Stomach (tissue), 9 donors: ENCODE measurements around the gene BICDL1. TPM values are rescaled to one million over a fixed set of nuclear protein-coding genes. Genes with fewer than 3 reads are reported as not detected.

Source experiments
- DNase-seq, 2 donors: peaks; one replicate each; pipeline versions ENCODE4 v3.0.0 to v3.0.0-alpha.2; 2013 to 2019
- H3K27ac ChIP-seq, 5 donors: fragments of 200-600 bp in 4 of 5; sonication (generic) in 4 of 5; one replicate each; pipeline ENCODE4 v1.5.1; 2013 to 2019; ENCODE audit warnings: mild to moderate bottlenecking in 1 of 5, moderate library complexity in 1 of 5
- H3K27me3 ChIP-seq, 3 donors: fragments of 200-600 bp; sonication (generic); one replicate each; pipeline ENCODE4 v1.5.1; 2017 to 2019; ENCODE audit warnings: mixed run types in 1 of 3
- H3K36me3 ChIP-seq, 4 donors: fragments of 200-600 bp; sonication (generic); 1 replicate in 3 of 4; 2 replicates in 1 of 4; pipeline ENCODE4 v1.5.1; 2016 to 2019
- H3K4me1 ChIP-seq, 4 donors: fragments of 200-600 bp; sonication (generic); one replicate each; pipeline ENCODE4 v1.5.1; 2016 to 2019
- H3K4me3 ChIP-seq, 4 donors: fragments of 200-600 bp; sonication (generic) in 3 of 4; one replicate each; pipeline ENCODE4 v1.5.1; 2016 to 2019; ENCODE audit warnings: mild to moderate bottlenecking in 1 of 4
- H3K9me3 ChIP-seq, 4 donors: fragments of 200-600 bp; sonication (generic); one replicate each; pipeline ENCODE4 v1.5.1; 2016 to 2019
- EP300 ChIP-seq: sonication (generic); formaldehyde crosslinking; IDR thresholded peaks from one replicate; pipeline ENCODE4 v1.6.1; 2017; ENCODE audit warnings: antibody characterized with exemption
- POLR2A ChIP-seq, 4 donors: fragments of 450-650 bp; IDR thresholded peaks; one replicate each; pipeline ENCODE4 v1.6.1; 2016; ENCODE audit warnings: antibody characterized with exemption in 4 of 4, control low read depth in 2 of 4, mild to moderate bottlenecking in 1 of 4, moderate library complexity in 1 of 4
- POLR2AphosphoS5 ChIP-seq, 3 donors: sonication (generic); formaldehyde crosslinking; IDR thresholded peaks; one replicate each; pipeline ENCODE4 v1.6.1; 2016; ENCODE audit warnings: antibody characterized with exemption in 3 of 3
- WGBS, 5 donors: extraction: QIAGEN DNeasy Blood & Tissue Kit in 3 of 5; methylation state at CpG; one replicate each; pipeline versions ENCODE4 v1.1.5 to v1.1.7; 2013 to 2018; 5-methylcytosine and 5-hydroxymethylcytosine counted together
- intact Hi-C: fragments of 100-400 bp; cut with DNase I; formaldehyde crosslinking; loops from one replicate; pipeline ENCODE4 v1.15.1; 2023; ENCODE audit warnings: low total_unique reads
- polyA plus RNA-seq, 3 donors: library from polyadenylated mRNA; stranded (reverse); fragments of 200-250 nt; gene quantifications; one replicate each; pipeline ENCODE4 v1.2.3, GENCODE V29; 2013
- total RNA-seq, 5 donors: library from RNA; depleted of rRNA; stranded (reverse); fragments of >200 nt; gene quantifications; one replicate each; pipeline versions ENCODE4 v1.1.0 to v1.2.3, GENCODE V29; 2014 to 2016
- TF ChIP-seq, protein P1 (sequence below), 7 experiments: fragments of 450-650 bp in 4 of 7; fragments of 200-600 bp in 3 of 7; sonication (generic) in 3 of 7; IDR thresholded peaks; one replicate each; pipeline ENCODE4 v1.5.1; 2016 to 2019; ENCODE audit warnings: antibody characterized with exemption in 7 of 7, control low read depth in 2 of 7, mild to moderate bottlenecking in 1 of 7
- donor health status: healthy with polysubstance abuse.
- donor health status: Bipolar disorder and iron deficiency.
- donor health status: healthy.

BICDL1 gene
- total and polyA plus RNA-seq, 8 donors: 8.6 to 68.7 (median 25.4) TPM

GRCh38 chr12:120071493-120072020 is 82.5 kb downstream of the BICDL1 start:
- no peaks in the 10 kb centered on the region for H3K4me1 ChIP-seq
- WGBS, 5 donors: 92 to 97% (median 97%) methylated on average over 6 of the region's 6 CpGs
- H3K27me3 ChIP-seq: no peaks in the 10 kb centered on the region
- intact Hi-C loops: no loop called here
- no peak for DNase-seq
- H3K4me3 ChIP-seq: no peak overlapping the region
- H3K9me3 ChIP-seq: no peaks in the 10 kb centered on the region
- peaks cover 0 to 18% (median 7%) of the 10 kb centered on the region in 4 donors for H3K36me3 ChIP-seq
- no peak for TF ChIP-seq POLR2AphosphoS5 (IDR thresholded peaks at IDR 0.05)
- TF ChIP-seq EP300: no peak
- no peak for TF ChIP-seq POLR2A (IDR thresholded peaks at IDR 0.05)
- TF ChIP-seq, protein P1, sequence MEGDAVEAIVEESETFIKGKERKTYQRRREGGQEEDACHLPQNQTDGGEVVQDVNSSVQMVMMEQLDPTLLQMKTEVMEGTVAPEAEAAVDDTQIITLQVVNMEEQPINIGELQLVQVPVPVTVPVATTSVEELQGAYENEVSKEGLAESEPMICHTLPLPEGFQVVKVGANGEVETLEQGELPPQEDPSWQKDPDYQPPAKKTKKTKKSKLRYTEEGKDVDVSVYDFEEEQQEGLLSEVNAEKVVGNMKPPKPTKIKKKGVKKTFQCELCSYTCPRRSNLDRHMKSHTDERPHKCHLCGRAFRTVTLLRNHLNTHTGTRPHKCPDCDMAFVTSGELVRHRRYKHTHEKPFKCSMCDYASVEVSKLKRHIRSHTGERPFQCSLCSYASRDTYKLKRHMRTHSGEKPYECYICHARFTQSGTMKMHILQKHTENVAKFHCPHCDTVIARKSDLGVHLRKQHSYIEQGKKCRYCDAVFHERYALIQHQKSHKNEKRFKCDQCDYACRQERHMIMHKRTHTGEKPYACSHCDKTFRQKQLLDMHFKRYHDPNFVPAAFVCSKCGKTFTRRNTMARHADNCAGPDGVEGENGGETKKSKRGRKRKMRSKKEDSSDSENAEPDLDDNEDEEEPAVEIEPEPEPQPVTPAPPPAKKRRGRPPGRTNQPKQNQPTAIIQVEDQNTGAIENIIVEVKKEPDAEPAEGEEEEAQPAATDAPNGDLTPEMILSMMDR (IDR thresholded peaks at IDR 0.05): no peak
- no peak overlapping the region for H3K27ac ChIP-seq

- intact Hi-C loops: no loop called here
- peak in 1 of 2 donors; percentile 17 for DNase-seq
- Histone ChIP-seq H3K9me3 (no peaks in the 10 kb centered on the region), H3K4me1 (no peaks in the 10 kb centered on the region), H3K27ac (no peak overlapping the region), H3K4me3 (no peak overlapping the region), H3K27me3 (no peaks in the 10 kb centered on the region), H3K36me3 (peaks cover 0 to 18% (median 7%) of the 10 kb centered on the region in 4 donors)
- WGBS, 5 donors: 89 to 96% (median 95%) methylated on average over 18 of the region's 18 CpGs
- no peak for TF ChIP-seq POLR2A (IDR thresholded peaks at IDR 0.05)
- TF ChIP-seq, protein P1 (IDR thresholded peaks at IDR 0.05): no peak
- TF ChIP-seq POLR2AphosphoS5 (IDR thresholded peaks at IDR 0.05): no peak
- no peak for TF ChIP-seq EP300
These were observed 83.6 kb downstream of the BICDL1 start for GRCh38 chr12:120072472-120073249.

GRCh38 chr12:120075034-120075616 is 86.1 kb downstream of the BICDL1 start:
- no peak overlapping the region for H3K27ac ChIP-seq
- H3K9me3 ChIP-seq: no peaks in the 10 kb centered on the region
- no peak for DNase-seq
- intact Hi-C loops: no loop called here
- no peak for TF ChIP-seq POLR2AphosphoS5 (IDR thresholded peaks at IDR 0.05)
- TF ChIP-seq EP300: no peak
- TF ChIP-seq, protein P1 (IDR thresholded peaks at IDR 0.05): no peak
- TF ChIP-seq POLR2A (IDR thresholded peaks at IDR 0.05): no peak
- H3K36me3 ChIP-seq: peaks cover 0 to 18% (median 7%) of the 10 kb centered on the region in 4 donors
- no peak overlapping the region for H3K4me3 ChIP-seq
- 84 to 94% (median 91%) methylated on average over 7 of the region's 7 CpGs for WGBS, 5 donors
- H3K4me1 ChIP-seq: peaks cover 0 to 12% (median 0%) of the 10 kb centered on the region in 4 donors
- H3K27me3 ChIP-seq: no peaks in the 10 kb centered on the region

- no peak for DNase-seq
- H3K27me3 ChIP-seq: no peaks in the 10 kb centered on the region
- H3K27ac ChIP-seq: no peak overlapping the region
- peaks cover 0 to 14% (median 5%) of the 10 kb centered on the region in 4 donors for H3K36me3 ChIP-seq
- 95 to 100% (median 97%) methylated on average over 6 of the region's 6 CpGs for WGBS, 5 donors
- TF ChIP-seq, protein P1 (IDR thresholded peaks at IDR 0.05): no peak
- TF ChIP-seq EP300: no peak
- TF ChIP-seq POLR2A (IDR thresholded peaks at IDR 0.05): no peak
- TF ChIP-seq POLR2AphosphoS5 (IDR thresholded peaks at IDR 0.05): no peak
- no peaks in the 10 kb centered on the region for H3K9me3 ChIP-seq
- no peak overlapping the region for H3K4me3 ChIP-seq
- peaks cover 0 to 12% (median 0%) of the 10 kb centered on the region in 4 donors for H3K4me1 ChIP-seq
- intact Hi-C loops: no loop called here
These were observed 87.6 kb downstream of the BICDL1 start for GRCh38 chr12:120076651-120077050.
